Measurements from ENCODE around the gene DGUOK. TPM values are rescaled to one million over a fixed set of nuclear protein-coding genes. Genes with fewer than 3 reads are reported as not detected.

DGUOK gene
- total RNA-seq, 1 donor from 2014 or later = 45.7 TPM

- no peak for DNase-seq
These were observed 53.9 kb downstream of the DGUOK start for GRCh38 chr2:73980566-73980965.

GRCh38 chr2:73981081-73982001 is 54.7 kb downstream of the DGUOK start:
- no peak for DNase-seq

DNA sequence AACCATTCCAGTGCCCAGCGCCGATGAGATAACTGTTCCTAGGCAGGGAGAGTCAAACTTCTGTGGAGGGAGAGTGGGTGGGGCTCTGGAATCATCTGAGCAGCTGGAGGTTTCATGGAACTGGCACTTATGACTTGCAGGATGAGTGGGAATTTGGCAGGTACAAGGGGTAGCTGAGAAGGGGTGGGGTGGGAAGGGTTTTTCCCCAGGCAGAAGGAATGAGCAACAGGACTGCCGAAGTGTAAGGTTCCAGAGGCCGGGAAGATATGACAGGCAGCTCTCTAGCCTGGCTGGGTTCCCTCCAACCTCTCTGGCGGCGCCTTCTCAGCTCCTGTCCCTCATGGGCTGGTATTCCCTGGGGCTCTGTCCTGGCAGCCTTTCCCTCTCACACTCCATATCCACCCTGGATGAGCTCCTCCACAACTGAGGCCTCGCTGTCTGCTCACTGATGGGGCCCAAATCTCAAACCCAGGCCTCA is 55.5 kb downstream of the DGUOK start:
- DNase-seq = no peak

GRCh38 chr2:73983322-73984202 is 56.9 kb downstream of the DGUOK start:
- no peak for DNase-seq

DNA sequence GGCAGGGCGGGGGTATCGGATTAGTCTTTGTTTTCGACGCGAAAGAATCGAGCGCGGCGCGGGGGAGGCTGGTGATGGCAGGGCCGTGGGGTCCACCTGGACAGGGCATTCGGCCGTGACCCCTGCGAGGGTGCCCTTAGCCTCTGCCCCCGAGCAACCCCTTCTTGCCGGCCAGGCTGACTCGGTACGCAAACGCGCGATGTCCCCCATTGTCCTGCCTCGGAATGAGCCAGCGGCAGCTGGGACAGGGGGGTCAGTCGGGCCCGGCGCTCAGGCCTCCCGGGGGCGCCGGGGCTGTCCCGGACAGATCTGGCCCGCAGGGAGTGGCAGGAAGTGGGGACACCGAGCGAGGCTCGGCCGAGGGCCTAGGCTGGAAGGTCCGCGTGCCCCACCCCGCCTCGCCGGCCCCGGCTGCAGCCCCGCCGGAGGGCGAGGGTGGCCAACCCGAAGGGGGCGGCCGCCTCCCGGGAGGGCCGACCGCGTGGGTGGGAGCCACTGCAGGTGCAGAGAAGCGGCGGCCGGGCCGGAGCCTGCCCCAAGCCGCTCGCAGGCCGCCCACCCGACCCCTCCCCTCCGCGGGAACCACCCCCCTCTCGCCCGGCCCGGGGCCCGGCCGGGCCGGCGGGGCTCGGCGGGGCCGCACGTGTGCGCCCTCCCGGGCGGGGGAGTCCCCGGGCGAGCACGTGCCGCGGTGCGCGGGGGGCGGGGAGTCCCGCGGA is 57.7 kb downstream of the DGUOK start, which contains the start of gene TET3:
TSS of gene TET3 (plus strand) at position 708 of the 719 bp plus-strand sequence. CDS start 1,494 bp downstream, outside the sequence.
- no peak for DNase-seq

GRCh38 chr2:73984922-73985307 is 58.2 kb downstream of the DGUOK start:
- no peak for DNase-seq

- no peak for DNase-seq
These were observed 58.8 kb downstream of the DGUOK start for GRCh38 chr2:73985308-73986084.

DNA sequence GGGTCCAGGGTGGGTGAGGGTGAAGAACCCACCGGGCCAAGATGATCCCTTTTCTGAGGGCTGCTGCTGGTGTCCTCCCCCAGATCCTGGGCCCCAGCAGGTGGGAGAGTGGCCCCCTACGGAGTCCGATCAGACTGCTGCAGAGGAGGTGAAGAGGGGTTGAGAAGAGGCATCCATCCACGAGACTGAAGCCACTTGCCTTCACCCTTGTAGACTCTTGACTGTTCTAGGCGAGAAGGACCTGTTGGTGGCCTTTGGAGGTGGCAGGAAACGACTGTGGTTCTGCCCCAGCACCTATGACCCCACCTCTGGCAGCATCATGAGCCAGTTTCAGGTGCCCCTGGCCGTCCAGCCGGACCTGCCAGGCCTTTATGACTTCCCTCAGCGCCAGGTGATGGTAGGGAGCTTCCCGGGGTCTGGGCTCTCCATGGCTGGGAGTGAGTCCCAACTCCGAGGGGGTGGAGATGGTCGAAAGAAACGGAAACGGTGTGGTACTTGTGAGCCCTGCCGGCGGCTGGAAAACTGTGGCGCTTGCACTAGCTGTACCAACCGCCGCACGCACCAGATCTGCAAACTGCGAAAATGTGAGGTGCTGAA is 59.5 kb downstream of the DGUOK start:
- DNase-seq = no peak

DNA sequence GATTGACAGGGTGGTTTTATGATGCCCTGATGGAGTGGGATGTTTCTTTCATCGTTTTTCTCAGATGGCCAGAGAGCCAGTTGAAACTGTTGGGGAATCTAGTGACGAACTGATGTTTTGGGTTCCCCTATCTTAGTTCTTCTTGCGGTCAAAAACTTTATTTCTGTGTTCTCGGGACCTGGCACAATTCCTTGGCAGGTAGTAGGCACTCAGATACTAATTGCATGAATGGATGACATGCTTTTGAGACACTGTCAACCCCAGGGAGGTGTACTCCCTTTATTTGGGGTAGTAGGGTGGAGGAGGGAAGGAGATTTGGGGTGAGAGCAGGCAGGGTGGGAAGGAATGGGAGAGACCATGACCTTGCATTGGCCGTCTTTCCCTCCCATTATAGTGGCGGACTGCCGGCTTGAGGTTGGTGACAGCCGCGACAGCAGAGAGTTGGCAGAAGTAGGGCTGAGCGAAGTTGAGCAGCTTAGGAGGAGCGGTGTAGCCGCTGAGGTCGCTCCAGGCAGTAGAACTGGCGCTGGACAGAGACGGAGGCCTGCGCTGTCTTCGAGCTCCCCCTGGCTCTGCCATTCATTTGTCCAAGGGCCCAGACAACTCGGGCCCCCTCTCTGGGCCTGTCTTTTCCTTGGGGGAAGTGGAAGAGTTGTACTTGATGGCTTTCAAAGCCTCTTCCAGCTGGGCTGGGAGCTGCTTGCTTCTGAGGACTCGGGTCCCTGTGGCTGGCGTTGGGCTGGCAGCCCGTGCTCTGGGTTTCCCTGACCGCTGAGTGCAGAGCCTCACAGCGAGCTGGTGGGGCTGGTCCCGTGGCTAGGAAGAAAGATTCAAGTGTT is 60.6 kb downstream of the DGUOK start:
- DNase-seq = no peak

DNA sequence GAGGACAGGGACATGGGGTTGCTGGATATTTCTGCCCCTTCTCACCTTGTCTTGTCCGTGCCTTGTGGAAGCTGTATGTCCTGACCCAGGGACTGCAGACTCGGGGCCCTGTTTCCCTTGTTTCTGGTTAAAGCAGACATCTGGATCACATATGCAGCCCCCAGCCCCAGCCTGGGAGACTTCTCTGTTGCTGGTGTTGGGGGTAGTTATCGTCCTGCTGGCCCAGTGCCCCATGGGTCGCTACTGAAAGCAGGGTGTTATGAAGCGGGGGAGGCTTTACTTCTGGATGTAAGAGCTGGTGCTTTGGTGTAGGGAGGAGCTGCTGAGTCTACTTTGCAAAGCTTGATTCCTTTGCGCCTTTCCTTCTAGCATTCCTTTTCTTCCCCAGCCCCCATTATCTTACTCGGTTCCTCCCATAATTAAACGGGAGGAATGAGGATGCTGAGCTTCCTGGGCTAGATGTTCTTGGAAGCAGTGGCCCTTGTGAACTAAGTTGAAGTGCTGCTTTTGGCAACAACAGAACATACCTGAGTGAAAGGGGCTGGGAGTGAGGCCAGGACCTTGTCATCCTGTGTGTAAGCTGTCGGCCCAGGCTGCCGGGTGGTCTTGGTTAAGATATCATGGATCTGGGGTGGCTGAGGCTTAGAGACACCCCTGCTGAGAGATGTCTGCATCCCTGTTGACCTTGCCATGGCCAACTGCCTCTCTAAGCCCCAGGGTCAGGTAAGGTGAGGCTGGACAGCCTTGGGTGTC is 61.4 kb downstream of the DGUOK start:
- no peak for DNase-seq

DNA sequence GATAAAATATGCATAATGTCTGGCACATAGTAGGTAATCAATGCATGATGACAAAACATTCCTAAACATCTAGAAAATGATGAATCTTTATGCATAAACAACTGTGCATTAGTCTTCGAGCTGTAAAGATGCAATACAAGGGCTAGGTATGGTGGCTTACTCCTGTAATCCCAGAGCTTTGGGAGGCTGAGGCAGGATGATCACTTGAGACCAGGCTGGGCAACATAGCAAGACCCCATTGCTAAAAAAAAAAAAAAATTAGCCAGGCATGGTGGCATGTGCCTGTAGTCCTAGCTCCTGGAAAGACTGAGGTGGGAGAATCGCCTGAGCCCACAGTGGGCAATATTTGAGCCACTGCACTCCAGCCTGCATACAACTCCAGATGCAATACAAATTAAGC is 63.3 kb downstream of the DGUOK start:
- DNase-seq = no peak

- no peak for DNase-seq
These were observed 63.9 kb downstream of the DGUOK start for GRCh38 chr2:73990531-73990930.

DNA sequence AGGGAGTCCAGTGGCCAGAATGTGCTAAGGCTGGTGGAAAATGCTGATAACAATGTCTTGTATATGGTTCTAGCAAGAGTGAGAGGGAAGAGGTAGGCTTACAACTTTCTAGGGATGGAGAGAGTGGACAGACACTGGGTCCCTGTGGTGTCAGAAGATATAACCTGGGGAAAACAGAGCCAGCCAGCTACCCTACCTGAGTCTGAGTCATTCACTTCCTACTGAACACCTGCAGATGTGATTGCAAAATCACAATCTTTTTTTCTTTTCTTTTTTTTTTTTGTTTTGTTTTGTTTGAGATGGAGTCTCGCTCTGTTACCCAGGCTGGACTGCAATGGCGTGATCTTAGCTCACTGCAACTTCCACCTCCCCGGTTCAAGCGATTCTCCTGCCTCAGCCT is 65.4 kb downstream of the DGUOK start:
- no peak for DNase-seq

- no peak for DNase-seq
These were observed 66.7 kb downstream of the DGUOK start for GRCh38 chr2:73993376-73993775.

GRCh38 chr2:73993778-73994177 is 67.1 kb downstream of the DGUOK start:
- no peak for DNase-seq

- DNase-seq = no peak
These were observed 67.6 kb downstream of the DGUOK start for GRCh38 chr2:73994178-73994831.

DNA sequence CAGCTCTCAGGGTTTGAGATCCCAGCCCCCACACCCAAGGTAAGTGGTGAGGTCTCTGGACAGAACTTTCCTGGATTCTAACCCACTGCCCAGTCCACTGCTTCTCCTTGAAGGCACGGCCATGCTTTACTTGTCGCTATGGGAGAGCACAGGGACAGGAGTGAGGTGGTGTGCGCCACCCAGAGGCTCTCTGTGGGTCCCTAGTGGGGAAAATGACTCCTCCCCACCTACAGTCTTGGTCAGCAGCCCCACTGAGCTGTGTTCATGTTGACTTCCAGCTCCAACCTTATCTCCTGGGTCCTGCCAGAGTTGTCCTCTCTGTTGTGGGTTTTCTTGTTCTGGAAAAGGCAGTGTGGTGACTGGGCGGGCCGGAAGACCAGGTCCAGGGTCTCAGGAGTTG is 69.1 kb downstream of the DGUOK start:
- DNase-seq = no peak

DNA sequence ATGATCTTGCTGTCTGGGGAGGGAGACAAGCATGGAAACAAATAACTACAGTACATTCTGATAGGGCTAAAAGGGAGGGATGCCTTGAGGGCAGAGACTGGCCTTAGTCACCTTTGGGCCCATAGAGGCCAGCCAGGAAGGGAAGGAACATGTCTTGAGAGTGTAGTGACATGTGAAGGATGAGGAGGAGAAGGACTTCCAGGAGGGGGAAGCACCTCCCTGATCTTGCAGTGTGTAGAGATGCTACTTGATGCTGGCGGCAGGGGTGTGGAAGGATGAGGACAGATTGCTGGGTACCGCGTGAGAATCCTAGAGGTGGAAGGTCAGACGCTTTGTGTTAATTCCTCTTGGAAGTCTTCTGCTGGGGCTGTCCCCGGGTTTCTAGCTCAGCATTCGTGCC is 71.1 kb downstream of the DGUOK start:
- DNase-seq = no peak

DNA sequence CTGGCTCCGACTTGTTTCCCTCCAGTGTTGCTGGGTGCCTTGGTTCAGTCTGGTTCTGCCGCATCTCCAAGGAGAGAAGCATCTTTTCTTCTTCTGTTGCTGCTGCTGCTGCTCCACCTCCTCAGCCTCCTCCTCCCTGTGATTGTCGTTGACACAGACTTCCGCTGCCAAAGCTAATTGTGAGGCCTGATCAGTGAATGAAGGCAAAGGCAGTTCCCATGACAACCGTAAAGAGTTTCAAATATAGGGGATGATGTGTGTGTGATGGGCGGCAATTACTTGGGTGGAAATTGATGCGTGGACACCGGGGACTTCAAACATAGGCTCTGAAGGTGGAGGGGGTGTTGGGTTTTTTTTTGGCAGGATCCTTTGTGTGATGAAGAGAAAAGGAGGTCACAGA is 71.8 kb downstream of the DGUOK start:
- peak; percentile 69 for DNase-seq

All from occipital lobe (tissue), 2 donors.